ENCODE results near the gene WWC2.
"Not testable (repeated sequence)": the region's sequence is repeated elsewhere in the genome, so short reads cannot be mapped to it uniquely, and the experiment has no call there.

WWC2 gene

GRCh38 chr4:183175631-183176232 is 76.7 kb downstream of the WWC2 start:
- DNase-seq: no peak

GRCh38 chr4:183177001-183177400 is 77.9 kb downstream of the WWC2 start:
- no peak for DNase-seq

- DNase-seq: no peak
Measured at GRCh38 chr4:183178201-183178600, 79.1 kb downstream of the WWC2 start.

- DNase-seq: no peak
Measured at GRCh38 chr4:183180096-183180495, 81.0 kb downstream of the WWC2 start.

- DNase-seq: no peak
Measured at GRCh38 chr4:183180621-183181020, 81.6 kb downstream of the WWC2 start.

GRCh38 chr4:183181081-183181480 is 82.0 kb downstream of the WWC2 start:
- DNase-seq: no peak

GRCh38 chr4:183182873-183183725 is 84.0 kb downstream of the WWC2 start:
- DNase-seq: no peak

- DNase-seq: no peak
Measured at GRCh38 chr4:183183906-183184535, 85.0 kb downstream of the WWC2 start.

GRCh38 chr4:183185018-183185417 is 86.0 kb downstream of the WWC2 start:
- no peak for DNase-seq

GRCh38 chr4:183185559-183185958 is 86.5 kb downstream of the WWC2 start:
- no peak for DNase-seq

- DNase-seq: no peak
Measured at GRCh38 chr4:183186813-183187212, 87.8 kb downstream of the WWC2 start.

- no peak for DNase-seq
Measured at GRCh38 chr4:183190900-183191527, 92.0 kb downstream of the WWC2 start.

GRCh38 chr4:183191630-183192029 is 92.6 kb downstream of the WWC2 start:
- no peak for DNase-seq

GRCh38 chr4:183192571-183192970 is 93.5 kb downstream of the WWC2 start:
- DNase-seq: no peak

- DNase-seq: not testable (repeated sequence)
Measured at GRCh38 chr4:183193730-183194338, 94.8 kb downstream of the WWC2 start.

GRCh38 chr4:183195534-183195933 is 96.5 kb downstream of the WWC2 start:
- no peak for DNase-seq

- no peak for DNase-seq
Measured at GRCh38 chr4:183197140-183197539, 98.1 kb downstream of the WWC2 start.

- no peak for DNase-seq
Measured at GRCh38 chr4:183200453-183200852, 101.4 kb downstream of the WWC2 start.

- DNase-seq: no peak
Measured at GRCh38 chr4:183201331-183201730, 102.3 kb downstream of the WWC2 start.

GRCh38 chr4:183202523-183202922 is 103.5 kb downstream of the WWC2 start:
- DNase-seq: no peak

GRCh38 chr4:183204793-183205192 is 105.7 kb downstream of the WWC2 start:
- no peak for DNase-seq

GRCh38 chr4:183205193-183205592 is 106.1 kb downstream of the WWC2 start:
- no peak for DNase-seq

GRCh38 chr4:183205709-183206108 is 106.7 kb downstream of the WWC2 start:
- DNase-seq: no peak

Data from NCI-H1048 (cell line).